Measurements from ENCODE around the gene MKNK1.

- TF ChIP-seq POLR2A (IDR thresholded peaks at IDR 0.05; ENCODE audit: low read depth, low read length): no peak
- TF ChIP-seq TAF1 (IDR thresholded peaks at IDR 0.05; ENCODE audit: low read depth, low read length): no peak
- TF ChIP-seq POLR2AphosphoS5 (IDR thresholded peaks at IDR 0.05; ENCODE audit: low read depth, low read length): no peak
Observed at GRCh38 chr1:46605232-46605631, 1.2 kb upstream of the MKNK1 start.
